Measurements from ENCODE around the gene RHBDF1.

RHBDF1 gene

GRCh38 chr16:9903-10665 lies 62.3 kb downstream of the RHBDF1 start:
- intact Hi-C loops (cut with DNase I): no loop called here
- DNase-seq: peak in 3 of 10 donors; percentile 51 to 86 (median 68)

Data from posterior cingulate gyrus (tissue), 11 donors.